T-helper 2 cell (primary cell): ENCODE results near the gene AK5.

Experiments used
- DNase-seq, 5 experiments: peaks; one replicate each; pipeline versions ENCODE4 v3.0.0 to v3.0.0-alpha.2; 2012 to 2022
- total RNA-seq, 2 donors: gene quantifications; one replicate each; lab custom pipeline; 2026; lab: John Stamatoyannopoulos, UW

The AK5 gene, protein sequence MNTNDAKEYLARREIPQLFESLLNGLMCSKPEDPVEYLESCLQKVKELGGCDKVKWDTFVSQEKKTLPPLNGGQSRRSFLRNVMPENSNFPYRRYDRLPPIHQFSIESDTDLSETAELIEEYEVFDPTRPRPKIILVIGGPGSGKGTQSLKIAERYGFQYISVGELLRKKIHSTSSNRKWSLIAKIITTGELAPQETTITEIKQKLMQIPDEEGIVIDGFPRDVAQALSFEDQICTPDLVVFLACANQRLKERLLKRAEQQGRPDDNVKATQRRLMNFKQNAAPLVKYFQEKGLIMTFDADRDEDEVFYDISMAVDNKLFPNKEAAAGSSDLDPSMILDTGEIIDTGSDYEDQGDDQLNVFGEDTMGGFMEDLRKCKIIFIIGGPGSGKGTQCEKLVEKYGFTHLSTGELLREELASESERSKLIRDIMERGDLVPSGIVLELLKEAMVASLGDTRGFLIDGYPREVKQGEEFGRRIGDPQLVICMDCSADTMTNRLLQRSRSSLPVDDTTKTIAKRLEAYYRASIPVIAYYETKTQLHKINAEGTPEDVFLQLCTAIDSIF
- total RNA-seq, result 14.3 to 19.8 reads per million in 2 donors

GRCh38 chr1:77281491-77282186 lies at the start of gene AK5:
Gene AK5 (plus strand): TSS chr1:77282019. CDS start chr1:77282314, 295 bp downstream.
- peak; percentile 10 to 36 (median 13) for DNase-seq

GRCh38 chr1:77232829-77233228 lies 49.0 kb upstream of the AK5 start:
- no peak for DNase-seq

DNA sequence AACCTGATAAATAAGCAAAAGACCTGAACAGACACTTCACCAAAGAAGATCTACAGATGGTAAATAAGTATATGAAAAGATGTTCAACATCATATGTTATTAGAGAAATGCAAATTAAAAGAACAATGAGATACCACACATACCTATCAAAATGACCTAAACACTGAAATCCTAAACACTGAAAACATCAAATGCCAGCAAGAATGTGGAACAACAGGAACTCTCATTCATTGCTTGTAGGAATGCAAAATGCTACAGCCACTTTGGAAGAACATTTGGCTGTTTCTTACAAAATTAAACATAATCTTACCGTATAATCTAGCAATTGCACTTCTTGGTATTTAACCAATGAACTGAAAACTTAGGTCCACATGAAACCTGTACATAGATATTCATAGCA lies 47.7 kb upstream of the AK5 start:
- no peak for DNase-seq

DNA sequence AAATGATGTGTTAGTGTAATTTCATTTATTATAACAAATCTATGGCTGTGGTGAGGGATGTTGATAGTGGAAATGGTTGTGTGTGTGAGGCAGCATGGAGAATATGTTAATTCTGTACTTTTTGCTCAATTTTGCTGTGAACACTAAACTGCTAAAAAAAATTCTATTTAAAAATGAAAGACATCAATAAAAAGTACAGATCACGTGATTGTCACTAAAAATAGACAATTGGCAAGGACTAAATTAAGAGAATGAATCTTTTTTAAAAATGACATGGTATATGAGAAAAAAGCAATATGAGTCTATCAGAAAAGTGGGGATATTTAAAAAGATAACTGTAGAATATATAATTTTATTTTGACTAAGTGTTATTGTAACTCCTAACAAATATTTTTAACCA lies 46.9 kb upstream of the AK5 start:
- DNase-seq, result no peak

DNA sequence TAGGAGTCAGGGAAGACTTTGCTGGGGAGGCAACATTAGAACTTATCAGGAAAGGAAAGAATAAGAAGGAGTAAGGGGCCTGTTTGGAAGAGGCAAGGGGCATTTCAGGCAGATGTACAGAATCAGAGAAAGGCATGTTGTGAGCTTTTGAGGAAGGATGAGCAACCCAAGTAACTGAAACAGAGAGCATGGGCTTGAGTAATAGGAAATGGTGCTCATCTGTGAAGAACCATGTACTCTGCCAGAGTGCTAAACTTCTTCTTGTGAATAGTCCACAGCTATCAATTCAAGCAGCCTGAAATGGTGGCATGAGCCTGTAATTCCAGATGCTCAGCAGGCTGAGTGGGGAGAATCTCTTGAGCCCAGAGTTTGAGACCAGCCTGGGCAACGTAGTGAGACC lies 43.4 kb upstream of the AK5 start:
- DNase-seq, result no peak

DNA sequence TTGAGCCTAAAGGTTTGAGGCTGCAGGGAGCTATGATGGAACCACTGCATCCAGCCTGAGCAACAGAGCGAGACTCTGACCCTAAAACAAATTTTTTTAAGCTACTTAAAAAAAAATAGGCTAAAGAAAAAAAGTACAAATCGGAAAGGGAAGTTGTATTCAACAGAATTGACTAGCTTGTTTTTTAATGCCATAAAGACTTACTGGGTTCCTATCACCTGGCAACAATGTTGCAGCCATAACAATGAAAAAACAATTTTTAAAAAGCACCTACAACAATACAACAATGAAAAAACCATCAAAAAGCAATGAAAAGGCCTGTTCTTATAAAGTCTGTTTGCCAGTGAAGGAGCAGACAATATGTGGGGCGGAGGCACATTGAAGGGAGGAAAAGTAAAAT lies 42.5 kb upstream of the AK5 start:
- DNase-seq, result no peak

DNA sequence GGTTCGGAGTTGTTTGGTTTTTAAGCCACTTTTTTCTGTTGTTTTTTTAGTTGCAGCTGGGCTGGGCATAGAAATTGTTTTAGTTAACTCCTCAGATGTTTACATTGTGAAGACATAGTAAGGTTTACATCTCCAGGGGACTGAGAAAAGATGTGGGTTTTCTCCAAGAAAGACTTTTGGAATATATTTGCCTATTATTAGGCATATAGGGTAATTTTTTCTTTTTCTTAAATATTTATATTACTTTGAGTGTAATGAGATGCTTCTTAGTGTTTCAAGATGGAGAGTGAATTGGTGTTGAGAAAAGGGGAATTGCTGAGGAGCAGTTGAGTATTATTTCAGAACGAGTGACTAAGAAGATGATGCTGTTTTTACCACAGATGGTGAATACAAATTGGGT lies 36.0 kb upstream of the AK5 start:
- no peak for DNase-seq

GRCh38 chr1:77250126-77250525 lies 31.7 kb upstream of the AK5 start:
- no peak for DNase-seq

DNA sequence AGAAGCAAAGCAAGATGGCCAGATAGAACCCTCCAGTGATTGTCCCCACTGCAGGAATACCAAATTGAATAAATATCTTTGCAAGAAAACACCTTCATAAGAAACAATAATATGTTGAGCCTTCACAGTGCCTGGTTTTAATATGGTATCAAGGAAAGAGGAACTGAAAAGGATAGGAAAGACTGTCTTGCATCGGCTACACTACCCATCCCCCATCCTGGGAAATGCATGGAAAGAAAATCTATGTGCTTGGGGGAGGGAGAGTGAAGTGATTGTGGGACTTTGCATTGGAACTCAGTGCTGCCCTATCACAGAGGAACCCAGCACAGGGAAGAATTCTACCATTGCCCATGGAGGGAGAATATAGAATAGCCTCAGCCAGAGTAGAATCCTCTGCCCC lies 28.6 kb upstream of the AK5 start:
- DNase-seq, result no peak

GRCh38 chr1:77263708-77264107 lies 18.1 kb upstream of the AK5 start:
- DNase-seq, result no peak

DNA sequence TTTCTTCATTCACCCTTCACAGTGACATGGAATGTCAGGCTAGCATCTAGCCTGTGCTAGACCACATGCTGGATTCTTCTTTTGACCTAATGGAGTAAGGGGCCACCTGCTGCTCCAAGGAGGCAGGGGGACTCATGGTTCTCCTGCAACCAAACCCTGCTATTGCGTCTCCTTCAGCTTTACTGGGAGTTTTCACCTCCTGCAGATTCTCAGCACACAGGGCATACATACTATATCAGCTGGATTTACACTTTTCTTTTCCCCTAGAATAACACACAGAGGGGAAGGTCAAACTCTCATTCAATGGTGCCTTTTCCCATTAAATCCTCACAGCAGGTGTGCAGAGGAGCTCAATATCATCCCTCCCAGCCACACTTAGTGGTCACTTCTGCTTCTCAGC lies 16.6 kb upstream of the AK5 start:
- DNase-seq, result no peak

DNA sequence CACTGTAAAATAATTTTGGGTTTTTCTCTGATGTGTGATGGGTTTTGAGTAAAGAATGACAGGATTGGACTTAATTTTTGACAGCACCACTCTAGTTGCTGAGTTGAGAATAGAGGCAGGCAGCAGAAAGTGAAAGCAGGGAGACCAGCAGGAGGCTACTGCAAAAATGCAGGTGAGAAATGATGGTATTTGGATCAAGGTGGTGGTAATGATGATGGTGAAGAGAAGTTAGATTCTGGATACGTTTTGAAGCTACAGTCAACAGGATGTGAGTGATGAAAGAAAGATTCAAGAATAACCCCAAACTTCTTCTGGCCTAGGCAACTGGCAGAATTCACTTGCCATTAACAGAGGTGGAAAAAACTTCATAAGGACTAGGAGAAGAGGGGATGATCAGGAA lies 14.8 kb upstream of the AK5 start:
- DNase-seq, result no peak

- DNase-seq, result no peak
Measured at GRCh38 chr1:77271852-77272580, 9.8 kb upstream of the AK5 start.

GRCh38 chr1:77273891-77274290 lies 7.9 kb upstream of the AK5 start:
- DNase-seq, result no peak

DNA sequence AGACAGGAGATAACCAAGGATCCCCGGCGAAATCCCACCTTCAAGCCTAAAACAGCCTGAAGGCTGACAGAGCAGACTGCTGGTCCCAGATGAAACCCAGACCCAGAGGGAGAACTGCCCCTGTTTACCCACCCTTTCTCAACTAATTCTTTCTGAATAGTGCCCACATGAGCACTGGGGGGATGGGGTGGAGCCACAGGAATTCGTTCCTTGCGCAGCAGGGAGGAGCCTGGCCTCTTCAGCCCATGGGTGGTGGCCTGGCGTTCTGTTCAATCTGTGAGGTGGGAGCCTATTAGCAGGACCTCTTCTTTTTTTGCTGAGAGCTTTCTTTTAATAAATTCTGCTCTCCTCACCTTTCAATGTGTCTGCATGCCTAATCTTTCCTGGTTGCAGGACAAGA lies 6.6 kb upstream of the AK5 start:
- no peak for DNase-seq

DNA sequence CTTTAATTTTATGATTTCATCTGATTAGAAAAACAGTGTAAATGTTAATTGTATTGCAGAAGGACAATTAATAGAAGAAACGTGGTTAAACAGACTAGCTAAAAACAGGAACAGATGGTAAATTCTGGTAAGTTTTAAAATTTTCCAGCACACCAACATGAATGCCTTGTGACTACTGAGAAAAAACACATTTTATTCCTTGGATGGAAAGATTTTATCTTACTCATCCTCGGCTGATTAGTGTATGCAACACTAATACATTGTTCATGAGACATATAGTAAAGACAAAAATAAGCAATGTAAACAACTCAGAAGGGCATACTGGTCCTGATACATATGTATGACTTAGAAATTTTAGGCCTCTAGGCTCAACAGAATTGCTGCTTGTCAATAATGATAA lies 4.9 kb upstream of the AK5 start:
- no peak for DNase-seq

DNA sequence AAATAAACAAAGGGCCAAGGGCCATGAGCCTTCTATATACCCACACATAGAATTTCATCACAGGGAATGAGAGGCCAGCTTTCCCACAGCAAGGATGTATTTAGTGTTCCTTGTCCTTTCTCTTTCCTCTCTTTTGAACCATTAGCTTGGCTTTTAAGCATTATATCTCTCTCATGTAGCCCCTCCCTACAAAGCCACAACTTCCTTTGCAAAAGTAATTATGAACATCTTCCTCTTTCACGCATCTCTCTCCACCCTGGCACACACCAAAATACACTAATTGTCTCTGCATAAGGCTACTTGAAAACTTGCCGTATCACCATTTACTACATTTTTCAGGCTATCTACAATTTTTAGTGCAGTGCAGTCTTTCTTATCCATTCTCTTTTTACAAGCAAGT lies 1.9 kb upstream of the AK5 start:
- DNase-seq, result peak in 1 of 5 experiments; percentile 3

DNA sequence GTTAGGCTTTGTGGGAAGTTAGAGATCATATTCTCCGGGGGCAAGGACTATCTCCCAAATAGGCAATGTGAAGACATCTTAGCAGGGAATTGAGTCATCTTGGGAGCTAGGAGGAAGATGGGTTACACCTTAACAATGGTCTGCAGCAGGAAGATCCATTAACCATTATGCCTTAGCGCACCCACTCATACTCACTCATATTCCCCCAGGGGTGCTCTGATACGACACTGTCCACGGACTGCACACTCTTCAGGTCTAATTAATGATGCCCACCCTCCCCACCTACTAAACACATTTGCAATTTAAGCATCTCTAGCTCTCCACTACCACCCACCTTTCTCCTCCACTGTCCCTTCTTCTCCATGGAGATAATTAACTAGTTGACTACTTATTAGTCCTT lies 857 bp upstream of the AK5 start:
- no peak for DNase-seq

DNA sequence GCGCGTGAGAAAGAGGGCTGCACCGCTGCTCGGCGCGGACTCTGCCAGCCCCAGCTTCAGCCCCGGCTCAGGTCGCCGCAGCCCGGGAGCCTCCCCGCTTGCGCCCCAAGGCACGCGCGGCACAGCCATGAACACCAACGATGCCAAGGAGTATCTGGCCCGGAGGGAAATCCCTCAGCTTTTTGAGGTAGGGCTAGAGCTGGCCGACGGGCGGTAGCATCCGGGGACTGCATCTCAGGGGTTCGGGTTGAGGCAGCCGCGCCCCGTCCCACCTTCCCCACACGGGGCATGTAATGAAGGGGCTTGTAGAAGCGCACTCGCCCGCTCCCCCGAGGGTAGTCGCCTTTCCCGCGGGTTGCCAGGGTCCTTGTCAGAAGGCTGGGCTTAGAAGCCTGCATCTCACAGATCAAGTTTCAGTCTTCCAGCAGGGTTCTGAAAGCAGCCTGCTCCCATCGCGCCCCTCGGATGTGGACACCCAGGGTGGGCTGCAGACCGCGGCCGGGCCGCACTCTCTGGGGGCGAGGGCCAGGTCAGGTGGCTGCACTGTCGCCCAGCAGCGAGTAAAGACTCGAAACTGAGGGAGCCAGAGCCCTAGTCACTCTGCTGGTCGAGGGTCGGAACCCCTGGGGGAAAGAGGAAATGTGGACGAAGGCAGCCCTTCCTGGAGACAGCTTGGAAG lies 507 bp downstream of the AK5 start:
- peak; percentile 1 to 26 (median 7) for DNase-seq

DNA sequence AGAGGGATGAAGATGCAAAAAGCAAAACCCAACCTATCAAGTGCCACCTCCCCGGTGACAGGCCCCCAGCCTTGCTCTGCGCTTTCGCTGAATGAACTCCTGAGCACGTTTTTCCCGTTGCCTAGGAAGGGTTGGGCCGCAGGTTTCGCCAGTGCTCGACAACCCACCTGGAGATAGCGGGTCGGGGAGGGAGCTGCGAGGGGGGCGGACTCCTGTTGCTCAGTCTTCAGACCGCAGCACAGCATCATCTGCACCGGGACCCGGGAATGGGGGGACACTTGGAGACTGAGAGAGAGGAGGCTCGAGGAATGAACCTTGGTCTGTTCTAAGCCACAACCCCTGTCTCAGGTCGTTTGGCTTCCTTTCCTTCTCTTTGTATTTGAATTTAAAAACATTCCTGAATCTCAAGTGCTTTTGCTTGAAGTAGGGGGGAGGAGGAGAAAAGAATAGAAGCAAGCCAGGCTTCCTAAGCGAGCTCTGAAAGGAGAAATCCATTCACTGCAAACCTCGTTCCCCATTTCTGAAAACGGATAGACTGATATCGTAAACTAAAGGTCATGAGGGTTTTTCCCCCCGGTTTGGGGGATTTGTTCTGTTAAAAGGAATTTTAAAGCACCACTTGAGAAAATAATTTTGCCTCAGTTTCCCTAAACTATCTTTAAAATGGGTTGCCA lies 1.2 kb downstream of the AK5 start:
- no peak for DNase-seq

DNA sequence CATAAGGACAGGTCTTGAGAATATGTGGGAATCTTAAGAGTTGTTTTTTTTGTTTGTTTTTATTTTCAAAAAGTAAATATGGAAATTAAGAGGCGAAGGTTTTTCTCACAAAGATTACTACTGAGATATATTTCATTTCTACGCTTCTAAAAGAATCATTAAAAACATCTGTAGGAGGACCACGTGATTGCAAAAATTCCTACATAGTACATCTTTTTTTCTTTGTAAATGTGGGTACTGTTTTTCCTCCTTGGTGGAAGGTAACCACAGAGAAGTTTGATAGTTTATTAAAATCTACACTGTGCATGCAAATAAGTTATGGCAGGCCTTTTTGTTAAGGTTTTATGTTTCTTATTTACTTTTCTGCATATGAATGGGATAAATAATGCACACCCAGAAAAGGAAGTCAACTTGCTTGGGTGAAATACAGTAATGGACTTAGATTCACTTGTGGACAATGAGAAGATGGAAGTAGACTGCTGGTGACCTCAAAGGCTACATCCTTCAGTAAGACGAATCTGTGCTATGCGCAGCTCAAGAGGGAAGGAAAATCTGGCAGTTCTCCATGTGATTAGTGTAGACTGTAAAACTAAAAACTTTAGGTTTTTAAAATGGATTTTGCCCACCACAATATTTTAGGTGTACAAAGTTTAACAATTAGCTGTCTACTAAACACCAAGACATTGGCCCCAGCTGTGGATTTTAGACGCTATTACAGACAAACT lies 2.0 kb downstream of the AK5 start:
- no peak for DNase-seq
